Stimulated activated CD4-positive, alpha-beta T cell treated with anti-CD3 and anti-CD28 coated beads, Interleukin-12 subunit alpha, Interleukin-12 subunit beta, amount 100 ng/mL, for 48 hours (primary cell): ENCODE results near the gene SUMO4.

ENCODE experiments used
- DNase-seq, 3 donors: peaks; one replicate each; pipeline ENCODE4 v3.0.0-alpha.2; 2020; ENCODE audit warnings: low read depth in 2 of 3, low spot score in 1 of 3

SUMO4 gene

GRCh38 chr6:149389509-149390297 lies 10.4 kb upstream of the SUMO4 start:
- DNase-seq: no peak

DNA sequence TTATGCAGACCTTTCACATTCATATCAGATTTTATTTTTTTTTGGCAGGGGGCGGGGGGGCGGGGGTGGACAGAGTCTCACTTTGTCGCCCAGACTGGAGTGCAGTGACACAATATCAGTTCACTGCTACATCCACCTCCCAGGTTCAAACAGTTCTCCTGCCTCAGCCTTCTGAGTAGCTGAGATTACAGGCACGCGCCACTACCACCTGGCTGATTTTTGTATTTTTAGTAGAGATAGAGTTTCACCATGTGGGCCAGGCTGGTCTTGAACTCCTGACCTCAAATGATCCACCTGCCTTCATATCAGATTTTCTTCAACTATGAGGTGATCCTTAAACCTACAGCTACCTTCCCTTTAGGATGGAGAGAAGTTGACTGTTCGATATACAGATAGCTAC lies 8.0 kb upstream of the SUMO4 start:
- DNase-seq: no peak

DNA sequence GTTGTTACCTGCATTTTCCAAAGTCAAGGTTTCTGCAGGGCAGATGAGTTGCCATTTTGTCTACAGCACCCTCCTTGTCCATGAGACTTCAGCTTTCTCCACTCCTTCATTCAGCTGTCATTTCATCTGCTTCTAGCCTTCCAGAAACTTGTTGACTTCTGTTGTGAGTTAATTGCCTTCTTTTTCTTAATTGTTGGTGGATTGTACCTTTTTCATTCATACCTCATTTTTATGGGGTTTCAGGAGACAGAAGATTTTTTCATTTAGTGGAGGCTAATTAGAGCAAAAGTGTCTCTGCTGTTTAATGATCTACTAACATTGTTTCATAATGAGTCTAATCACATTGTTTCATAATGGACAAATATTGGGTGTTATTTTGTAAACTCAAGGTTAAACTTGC lies 7.5 kb upstream of the SUMO4 start:
- no peak for DNase-seq

DNA sequence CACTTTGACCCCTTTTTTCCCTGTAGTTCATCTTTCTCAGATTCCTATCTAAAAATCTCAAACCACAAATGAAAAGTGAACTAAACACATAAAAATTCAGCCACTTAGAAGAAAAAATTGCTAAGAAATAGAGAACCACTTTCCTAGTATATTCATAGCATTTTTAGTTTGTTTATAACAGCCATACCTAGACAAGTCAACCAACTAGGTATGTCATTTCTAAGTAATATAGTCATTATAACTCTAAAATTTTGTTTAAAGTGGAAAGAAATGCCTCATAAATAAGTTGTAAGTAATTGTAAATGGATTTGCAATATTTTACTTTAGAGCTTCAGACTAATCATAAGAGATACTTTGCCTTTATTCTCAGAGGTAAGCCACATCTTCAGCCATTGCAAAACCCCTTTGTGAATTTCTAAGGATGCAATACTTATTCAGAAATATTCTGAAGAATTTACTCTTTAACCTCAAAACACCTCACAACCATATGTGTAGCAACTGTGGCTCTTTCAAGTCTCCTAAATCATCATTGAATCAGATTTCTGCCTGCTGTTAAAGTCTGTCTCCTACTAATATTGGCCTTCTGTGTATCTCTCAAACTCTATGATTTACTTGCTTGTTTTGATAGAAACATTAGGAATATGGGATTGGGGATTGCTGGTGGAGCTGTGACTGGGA lies 6.9 kb upstream of the SUMO4 start:
- no peak for DNase-seq

DNA sequence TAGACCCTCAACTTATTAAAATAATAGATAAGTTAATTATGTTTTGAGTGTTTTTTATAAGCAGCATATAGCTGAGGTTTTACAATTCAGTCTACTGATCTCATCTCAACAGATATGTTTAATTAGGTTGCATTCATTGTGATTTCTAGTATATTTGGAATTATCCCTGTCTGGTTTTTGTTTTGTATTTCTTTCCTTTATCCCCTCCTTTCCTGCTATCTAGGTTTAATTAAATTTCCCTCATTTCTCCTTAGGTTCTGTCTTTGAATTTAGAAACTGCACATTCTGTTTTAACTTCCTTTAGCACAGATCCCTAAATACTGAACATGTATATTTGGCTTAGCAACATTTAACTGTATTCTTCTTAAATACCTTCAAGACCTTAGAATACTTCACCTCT lies 4.9 kb upstream of the SUMO4 start:
- DNase-seq: no peak

GRCh38 chr6:149397384-149397783 lies 2.7 kb upstream of the SUMO4 start:
- no peak for DNase-seq

- no peak for DNase-seq
Measured at GRCh38 chr6:149403534-149403933, 3.5 kb downstream of the SUMO4 start.

GRCh38 chr6:149405823-149406765 lies 6.0 kb downstream of the SUMO4 start:
- DNase-seq: no peak

- DNase-seq: no peak
Measured at GRCh38 chr6:149409617-149410016, 9.6 kb downstream of the SUMO4 start.

- no peak for DNase-seq
Measured at GRCh38 chr6:149410557-149410956, 10.5 kb downstream of the SUMO4 start.

DNA sequence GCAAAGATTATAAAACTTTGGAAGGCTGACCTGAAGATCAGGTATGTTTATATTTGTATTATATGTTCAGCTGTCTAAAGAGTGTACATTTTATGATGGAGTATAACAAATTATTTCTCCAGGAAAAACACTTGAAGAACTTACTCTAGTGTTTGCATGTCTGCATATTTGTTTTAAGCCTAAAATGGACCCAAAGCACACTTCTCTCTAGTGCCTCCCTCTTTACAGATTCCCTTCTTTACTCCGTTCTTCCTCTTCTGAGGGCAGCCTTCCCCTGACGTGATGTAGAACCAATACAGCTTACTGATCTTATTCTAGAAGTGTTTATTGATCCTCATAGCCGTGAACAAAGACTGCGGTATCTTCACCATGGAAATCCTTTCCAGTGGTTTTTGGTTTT lies 13.9 kb downstream of the SUMO4 start:
- no peak for DNase-seq

- no peak for DNase-seq
Measured at GRCh38 chr6:149414821-149415220, 14.8 kb downstream of the SUMO4 start.

GRCh38 chr6:149419696-149420404 lies 19.8 kb downstream of the SUMO4 start:
- DNase-seq: no peak

DNA sequence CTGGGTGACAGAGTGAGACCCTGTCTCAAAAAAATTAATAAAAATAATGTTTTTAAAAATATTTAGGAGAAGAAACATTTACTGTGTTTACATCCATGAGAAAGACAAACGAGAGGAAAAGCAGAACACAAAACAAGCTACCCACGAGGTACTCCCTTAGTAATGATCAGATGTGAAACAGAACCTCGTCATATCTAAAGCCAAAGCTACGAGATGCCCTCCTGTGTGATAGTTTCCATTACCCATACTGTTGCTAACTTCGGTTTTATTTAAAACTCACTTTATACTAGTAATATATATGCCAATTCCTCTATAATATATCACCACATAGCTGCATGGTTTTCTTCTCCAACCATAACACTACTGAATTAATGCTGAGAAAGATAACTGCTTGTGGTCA lies 21.1 kb downstream of the SUMO4 start:
- no peak for DNase-seq

GRCh38 chr6:149422581-149422980 lies 22.5 kb downstream of the SUMO4 start:
- DNase-seq: no peak

DNA sequence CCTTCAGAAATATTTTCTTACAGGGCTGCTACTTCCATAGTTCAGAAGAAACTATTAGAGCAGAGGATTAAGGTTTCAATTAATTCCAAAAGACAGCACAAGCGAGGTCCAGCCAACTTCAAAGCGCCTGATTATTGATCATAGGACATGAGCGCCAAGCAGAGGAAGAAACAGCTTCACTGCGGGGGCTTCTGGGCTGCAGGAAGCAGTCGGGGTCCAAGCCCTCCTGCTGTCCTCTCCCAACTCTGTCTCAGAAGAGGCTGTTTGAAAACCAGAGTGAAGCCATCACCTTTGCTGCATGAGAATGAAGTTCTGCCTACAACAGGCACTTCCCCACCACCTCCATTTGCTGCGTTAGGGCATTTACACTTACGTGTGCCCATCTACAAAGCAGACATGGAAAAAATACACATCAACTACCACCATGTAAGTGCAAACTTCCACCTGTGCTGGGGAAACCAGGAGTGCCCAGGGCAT lies 23.9 kb downstream of the SUMO4 start:
- DNase-seq: no peak

DNA sequence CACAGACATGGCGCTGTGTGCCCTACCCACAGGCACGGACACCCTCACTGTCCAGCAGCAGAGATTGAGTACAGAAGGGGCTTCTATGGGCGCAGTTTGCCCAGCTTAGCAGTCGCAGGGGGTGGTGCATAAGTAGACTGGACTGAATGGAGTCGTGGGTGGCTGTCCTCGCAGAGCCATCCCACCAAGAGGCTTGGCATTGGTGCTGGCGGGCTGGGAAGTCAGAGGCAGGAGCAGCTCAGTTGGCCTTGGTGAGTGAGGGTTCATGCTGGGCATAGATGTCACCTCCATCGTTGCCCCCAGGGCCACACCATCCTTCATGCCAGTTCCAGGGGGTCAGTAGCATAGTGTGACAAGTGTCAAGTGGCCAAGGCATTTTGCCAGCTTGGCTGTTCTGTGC lies 25.2 kb downstream of the SUMO4 start:
- no peak for DNase-seq

GRCh38 chr6:149425754-149426153 lies 25.7 kb downstream of the SUMO4 start:
- DNase-seq: no peak

DNA sequence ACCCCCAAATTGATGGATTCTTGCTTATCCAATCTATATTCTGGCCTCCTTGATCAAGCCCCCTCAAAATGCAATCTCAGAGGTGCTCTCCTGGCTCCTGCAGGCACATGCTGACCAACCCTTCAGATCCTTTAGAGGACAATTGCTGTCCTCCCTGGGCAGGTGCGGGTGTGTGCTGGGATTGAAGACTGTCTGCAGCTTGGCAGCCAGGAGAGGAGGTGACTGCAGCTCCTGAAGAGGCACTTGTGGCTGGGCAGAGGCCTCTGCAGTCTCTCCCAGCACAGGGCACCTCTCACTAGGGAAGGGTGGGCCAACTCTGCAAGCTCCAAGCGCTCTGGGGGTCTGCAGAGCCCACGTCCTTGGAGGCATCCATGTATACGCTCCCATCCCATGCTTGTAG lies 28.5 kb downstream of the SUMO4 start:
- DNase-seq: no peak

GRCh38 chr6:149429427-149430360 lies 29.6 kb downstream of the SUMO4 start:
- no peak for DNase-seq
